ENCODE data around the gene FOXN1. TPM values are rescaled to one million over a fixed set of nuclear protein-coding genes. Genes with fewer than 3 reads are reported as not detected.

The FOXN1 gene
- total and polyA plus RNA-seq, 2 of the 13 experiments (the other 11 are each of a cell fraction or from before 2014, with no cell fraction given), result 0.01 TPM; not detected in 1

DNA sequence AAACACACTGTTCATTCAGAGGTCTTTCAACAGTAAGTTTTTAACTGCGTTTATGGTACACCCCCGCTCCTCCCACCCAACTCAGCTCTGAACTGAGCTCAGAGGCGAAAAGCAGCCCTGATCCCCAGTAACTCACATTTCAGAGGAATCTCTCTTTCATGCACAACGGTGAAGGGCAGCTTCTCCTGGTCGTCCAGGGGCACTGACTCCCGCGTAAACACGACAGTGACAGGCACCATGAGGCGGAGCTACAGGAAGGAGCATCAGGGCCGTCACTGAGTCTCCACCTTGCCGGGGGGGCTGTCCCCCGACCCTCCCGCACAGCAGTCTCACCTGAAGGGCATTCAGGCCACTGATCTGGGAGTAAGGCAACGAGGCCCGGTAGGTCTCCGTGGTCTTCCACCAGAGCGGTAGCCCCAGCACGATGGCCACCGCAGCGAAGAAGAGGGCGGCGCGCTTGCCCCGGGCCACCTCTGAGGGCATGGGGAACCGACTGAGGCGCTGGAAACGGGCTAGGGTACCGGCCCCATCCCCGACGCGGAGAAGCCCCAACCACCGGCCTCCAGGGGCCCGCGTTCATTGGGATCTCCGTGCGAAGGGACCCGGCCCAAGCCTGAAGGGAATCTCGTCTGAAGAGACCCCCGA, 64.7 kb downstream of the FOXN1 start (continued):
- TF ChIP-seq, protein P1, sequence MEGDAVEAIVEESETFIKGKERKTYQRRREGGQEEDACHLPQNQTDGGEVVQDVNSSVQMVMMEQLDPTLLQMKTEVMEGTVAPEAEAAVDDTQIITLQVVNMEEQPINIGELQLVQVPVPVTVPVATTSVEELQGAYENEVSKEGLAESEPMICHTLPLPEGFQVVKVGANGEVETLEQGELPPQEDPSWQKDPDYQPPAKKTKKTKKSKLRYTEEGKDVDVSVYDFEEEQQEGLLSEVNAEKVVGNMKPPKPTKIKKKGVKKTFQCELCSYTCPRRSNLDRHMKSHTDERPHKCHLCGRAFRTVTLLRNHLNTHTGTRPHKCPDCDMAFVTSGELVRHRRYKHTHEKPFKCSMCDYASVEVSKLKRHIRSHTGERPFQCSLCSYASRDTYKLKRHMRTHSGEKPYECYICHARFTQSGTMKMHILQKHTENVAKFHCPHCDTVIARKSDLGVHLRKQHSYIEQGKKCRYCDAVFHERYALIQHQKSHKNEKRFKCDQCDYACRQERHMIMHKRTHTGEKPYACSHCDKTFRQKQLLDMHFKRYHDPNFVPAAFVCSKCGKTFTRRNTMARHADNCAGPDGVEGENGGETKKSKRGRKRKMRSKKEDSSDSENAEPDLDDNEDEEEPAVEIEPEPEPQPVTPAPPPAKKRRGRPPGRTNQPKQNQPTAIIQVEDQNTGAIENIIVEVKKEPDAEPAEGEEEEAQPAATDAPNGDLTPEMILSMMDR (CRISPR knock-in tag; IDR thresholded peaks at IDR 0.05), result peak; percentile 12; the same call in 1 of the 2 replicates
- TF ChIP-seq, protein P2, sequence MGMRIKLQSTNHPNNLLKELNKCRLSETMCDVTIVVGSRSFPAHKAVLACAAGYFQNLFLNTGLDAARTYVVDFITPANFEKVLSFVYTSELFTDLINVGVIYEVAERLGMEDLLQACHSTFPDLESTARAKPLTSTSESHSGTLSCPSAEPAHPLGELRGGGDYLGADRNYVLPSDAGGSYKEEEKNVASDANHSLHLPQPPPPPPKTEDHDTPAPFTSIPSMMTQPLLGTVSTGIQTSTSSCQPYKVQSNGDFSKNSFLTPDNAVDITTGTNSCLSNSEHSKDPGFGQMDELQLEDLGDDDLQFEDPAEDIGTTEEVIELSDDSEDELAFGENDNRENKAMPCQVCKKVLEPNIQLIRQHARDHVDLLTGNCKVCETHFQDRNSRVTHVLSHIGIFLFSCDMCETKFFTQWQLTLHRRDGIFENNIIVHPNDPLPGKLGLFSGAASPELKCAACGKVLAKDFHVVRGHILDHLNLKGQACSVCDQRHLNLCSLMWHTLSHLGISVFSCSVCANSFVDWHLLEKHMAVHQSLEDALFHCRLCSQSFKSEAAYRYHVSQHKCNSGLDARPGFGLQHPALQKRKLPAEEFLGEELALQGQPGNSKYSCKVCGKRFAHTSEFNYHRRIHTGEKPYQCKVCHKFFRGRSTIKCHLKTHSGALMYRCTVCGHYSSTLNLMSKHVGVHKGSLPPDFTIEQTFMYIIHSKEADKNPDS (CRISPR knock-in tag; IDR thresholded peaks at IDR 0.05), result peak; percentile 42; the same call in 1 of the 2 replicates
- TF ChIP-seq JARID2 (CRISPR knock-in tag; IDR thresholded peaks at IDR 0.05; ENCODE audit: insufficient replicate concordance) (no peak), NONO (IDR thresholded peaks at IDR 0.05) (no peak), NONO (CRISPR knock-in tag; conservative IDR thresholded peaks at IDR 0.05) (peak; percentile 29; the same call in 1 of the 2 replicates), ZNF747 (CRISPR knock-in tag; IDR thresholded peaks at IDR 0.05; ENCODE audit: borderline replicate concordance) (0 out of 2 replicates have a peak, but pooled peaks have one; percentile 7), HMGA1 (CRISPR knock-in tag; conservative IDR thresholded peaks at IDR 0.05) (no peak), FOXK2 (IDR thresholded peaks at IDR 0.05) (peak; percentile 32; the same call in 1 of the 2 replicates), ZNF530 (CRISPR knock-in tag; IDR thresholded peaks at IDR 0.05; ENCODE audit: low read depth) (no peak), GABPA (IDR thresholded peaks at IDR 0.05; ENCODE audit: low read depth, low read length) (no peak), GABPA (CRISPR knock-in tag; IDR thresholded peaks at IDR 0.05; ENCODE audit: low read depth) (no peak), MXD4 (CRISPR knock-in tag; IDR thresholded peaks at IDR 0.05) (peak; percentile 29; the same call in 1 of the 2 replicates), FOXO1 (CRISPR knock-in tag; IDR thresholded peaks at IDR 0.05) (peak; percentile 44; the same call in 1 of the 2 replicates)
- TF ChIP-seq, protein P3, sequence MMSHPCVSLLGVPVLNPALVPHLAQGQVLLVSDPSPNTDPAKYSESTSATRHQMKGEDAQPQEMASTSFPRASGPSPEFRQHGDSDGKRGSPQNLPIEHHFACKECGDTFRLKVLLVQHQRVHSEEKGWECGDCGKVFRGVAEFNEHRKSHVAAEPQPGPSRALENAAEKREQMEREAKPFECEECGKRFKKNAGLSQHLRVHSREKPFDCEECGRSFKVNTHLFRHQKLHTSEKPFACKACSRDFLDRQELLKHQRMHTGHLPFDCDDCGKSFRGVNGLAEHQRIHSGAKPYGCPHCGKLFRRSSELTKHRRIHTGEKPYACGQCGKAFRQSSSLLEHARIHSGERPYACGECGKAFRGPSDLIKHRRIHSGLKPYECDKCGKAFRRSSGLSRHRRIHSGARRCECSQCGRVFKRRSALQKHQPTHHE (CRISPR knock-in tag; IDR thresholded peaks at IDR 0.05; ENCODE audit: borderline replicate concordance), result 0 out of 2 replicates have a peak, but pooled peaks have one; percentile 39
- TF ChIP-seq, protein P4, sequence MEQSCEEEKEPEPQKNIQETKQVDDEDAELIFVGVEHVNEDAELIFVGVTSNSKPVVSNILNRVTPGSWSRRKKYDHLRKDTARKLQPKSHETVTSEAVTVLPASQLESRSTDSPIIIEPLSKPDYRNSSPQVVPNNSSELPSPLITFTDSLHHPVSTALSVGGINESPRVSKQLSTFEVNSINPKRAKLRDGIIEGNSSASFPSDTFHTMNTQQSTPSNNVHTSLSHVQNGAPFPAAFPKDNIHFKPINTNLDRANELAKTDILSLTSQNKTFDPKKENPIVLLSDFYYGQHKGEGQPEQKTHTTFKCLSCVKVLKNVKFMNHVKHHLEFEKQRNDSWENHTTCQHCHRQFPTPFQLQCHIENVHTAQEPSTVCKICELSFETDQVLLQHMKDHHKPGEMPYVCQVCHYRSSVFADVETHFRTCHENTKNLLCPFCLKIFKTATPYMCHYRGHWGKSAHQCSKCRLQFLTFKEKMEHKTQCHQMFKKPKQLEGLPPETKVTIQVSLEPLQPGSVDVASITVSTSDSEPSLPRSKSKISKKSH (CRISPR knock-in tag; IDR thresholded peaks at IDR 0.05; ENCODE audit: borderline replicate concordance), result peak; percentile 54; the same call in 1 of the 2 replicates
- TF ChIP-seq, protein P5, sequence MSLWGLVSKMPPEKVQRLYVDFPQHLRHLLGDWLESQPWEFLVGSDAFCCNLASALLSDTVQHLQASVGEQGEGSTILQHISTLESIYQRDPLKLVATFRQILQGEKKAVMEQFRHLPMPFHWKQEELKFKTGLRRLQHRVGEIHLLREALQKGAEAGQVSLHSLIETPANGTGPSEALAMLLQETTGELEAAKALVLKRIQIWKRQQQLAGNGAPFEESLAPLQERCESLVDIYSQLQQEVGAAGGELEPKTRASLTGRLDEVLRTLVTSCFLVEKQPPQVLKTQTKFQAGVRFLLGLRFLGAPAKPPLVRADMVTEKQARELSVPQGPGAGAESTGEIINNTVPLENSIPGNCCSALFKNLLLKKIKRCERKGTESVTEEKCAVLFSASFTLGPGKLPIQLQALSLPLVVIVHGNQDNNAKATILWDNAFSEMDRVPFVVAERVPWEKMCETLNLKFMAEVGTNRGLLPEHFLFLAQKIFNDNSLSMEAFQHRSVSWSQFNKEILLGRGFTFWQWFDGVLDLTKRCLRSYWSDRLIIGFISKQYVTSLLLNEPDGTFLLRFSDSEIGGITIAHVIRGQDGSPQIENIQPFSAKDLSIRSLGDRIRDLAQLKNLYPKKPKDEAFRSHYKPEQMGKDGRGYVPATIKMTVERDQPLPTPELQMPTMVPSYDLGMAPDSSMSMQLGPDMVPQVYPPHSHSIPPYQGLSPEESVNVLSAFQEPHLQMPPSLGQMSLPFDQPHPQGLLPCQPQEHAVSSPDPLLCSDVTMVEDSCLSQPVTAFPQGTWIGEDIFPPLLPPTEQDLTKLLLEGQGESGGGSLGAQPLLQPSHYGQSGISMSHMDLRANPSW (CRISPR knock-in tag; IDR thresholded peaks at IDR 0.05; ENCODE audit: borderline replicate concordance), result no peak
- TF ChIP-seq, protein P6, sequence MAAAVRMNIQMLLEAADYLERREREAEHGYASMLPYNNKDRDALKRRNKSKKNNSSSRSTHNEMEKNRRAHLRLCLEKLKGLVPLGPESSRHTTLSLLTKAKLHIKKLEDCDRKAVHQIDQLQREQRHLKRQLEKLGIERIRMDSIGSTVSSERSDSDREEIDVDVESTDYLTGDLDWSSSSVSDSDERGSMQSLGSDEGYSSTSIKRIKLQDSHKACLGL (CRISPR knock-in tag; IDR thresholded peaks at IDR 0.05), result no peak
- TF ChIP-seq, protein P7, sequence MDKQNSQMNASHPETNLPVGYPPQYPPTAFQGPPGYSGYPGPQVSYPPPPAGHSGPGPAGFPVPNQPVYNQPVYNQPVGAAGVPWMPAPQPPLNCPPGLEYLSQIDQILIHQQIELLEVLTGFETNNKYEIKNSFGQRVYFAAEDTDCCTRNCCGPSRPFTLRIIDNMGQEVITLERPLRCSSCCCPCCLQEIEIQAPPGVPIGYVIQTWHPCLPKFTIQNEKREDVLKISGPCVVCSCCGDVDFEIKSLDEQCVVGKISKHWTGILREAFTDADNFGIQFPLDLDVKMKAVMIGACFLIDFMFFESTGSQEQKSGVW (CRISPR knock-in tag; IDR thresholded peaks at IDR 0.05; ENCODE audit: borderline replicate concordance), result no peak

Measured in HepG2 (cell line).